ENCODE results near the gene POLR3GL. TPM values are rescaled to one million over a fixed set of nuclear protein-coding genes. Genes with fewer than 3 reads are reported as not detected.

The POLR3GL gene
- total RNA-seq, 4 donors from 2014 or later = 32.9 to 44.0 (median 37.6) TPM

GRCh38 chr1:145962157-145963102 lies 2.1 kb upstream of the POLR3GL start:
- WGBS, 2 donors (ENCODE audit: low coverage in 1 of 2) = 0% methylated on average over 3 to 5 of the region's 36 CpGs
- Histone ChIP-seq H3K27ac (peak overlapping the region; percentile 88 to 100 (median 99)), H3K4me3 (peak overlapping the region; percentile 44 to 71), H3K4me1 (peaks cover 7 to 77% (median 22%) of the 10 kb centered on the region in 3 donors), H3K27me3 (no peaks in the 10 kb centered on the region), H3K36me3 (peaks cover 0 to 4% of the 10 kb centered on the region in 2 donors), H3K9me3 (peaks cover 0 to 5% (median 0%) of the 10 kb centered on the region in 3 donors)
- no peak for ATAC-seq
- TF ChIP-seq POLR2AphosphoS5 (IDR thresholded peaks at IDR 0.05) = no peak
- no peak for TF ChIP-seq CTCF (IDR thresholded peaks at IDR 0.05)
- no peak for TF ChIP-seq POLR2A (IDR thresholded peaks at IDR 0.05)
- TF ChIP-seq EP300 (IDR thresholded peaks at IDR 0.05) = no peak

- H3K27ac ChIP-seq = peak overlapping the region; percentile 88 to 100 (median 99)
- no peaks in the 10 kb centered on the region for H3K27me3 ChIP-seq
- TF ChIP-seq EP300 (IDR thresholded peaks at IDR 0.05) (no peak), POLR2AphosphoS5 (IDR thresholded peaks at IDR 0.05) (no peak), CTCF (IDR thresholded peaks at IDR 0.05) (no peak), POLR2A (IDR thresholded peaks at IDR 0.05) (no peak)
- peak overlapping the region; percentile 71 to 79 for H3K4me3 ChIP-seq
- peaks cover 0 to 7% (median 0%) of the 10 kb centered on the region in 3 donors for H3K9me3 ChIP-seq
- ATAC-seq = no peak
- H3K4me1 ChIP-seq = peaks cover 7 to 72% (median 19%) of the 10 kb centered on the region in 3 donors
- H3K36me3 ChIP-seq = peaks cover 0 to 6% of the 10 kb centered on the region in 2 donors
- 15 to 19% methylated on average over 5 of the region's 5 CpGs for WGBS, 2 donors (ENCODE audit: low coverage in 1 of 2)
Measured at GRCh38 chr1:145963265-145964019, 1.0 kb upstream of the POLR3GL start.

GRCh38 chr1:145965119-145965744 lies 742 bp downstream of the POLR3GL start:
- H3K27me3 ChIP-seq = no peaks in the 10 kb centered on the region
- peaks cover 7 to 54% (median 17%) of the 10 kb centered on the region in 3 donors for H3K4me1 ChIP-seq
- H3K4me3 ChIP-seq = peak overlapping the region; percentile 57 to 79
- ATAC-seq = no peak
- H3K36me3 ChIP-seq = peaks cover 0 to 6% of the 10 kb centered on the region in 2 donors
- H3K9me3 ChIP-seq = peaks cover 0 to 7% (median 0%) of the 10 kb centered on the region in 3 donors
- WGBS, 2 donors (ENCODE audit: low coverage in 1 of 2) = 0% methylated on average over 5 of the region's 5 CpGs
- H3K27ac ChIP-seq = peak overlapping the region; percentile 88 to 100 (median 99)
- TF ChIP-seq EP300 (IDR thresholded peaks at IDR 0.05) (no peak), POLR2AphosphoS5 (IDR thresholded peaks at IDR 0.05) (no peak), POLR2A (IDR thresholded peaks at IDR 0.05) (no peak), CTCF (IDR thresholded peaks at IDR 0.05) (no peak)

GRCh38 chr1:145967288-145967687 lies 2.8 kb downstream of the POLR3GL start:
- 88 to 100% methylated on average over 2 of the region's 2 CpGs for WGBS, 2 donors (ENCODE audit: low coverage in 1 of 2)

More at GRCh38 chr1:145967288-145967687, 2.8 kb downstream of the POLR3GL start:
- Histone ChIP-seq H3K27me3 (no peaks in the 10 kb centered on the region), H3K9me3 (peaks cover 0 to 7% (median 0%) of the 10 kb centered on the region in 3 donors), H3K4me1 (peaks cover 7 to 36% (median 14%) of the 10 kb centered on the region in 3 donors), H3K27ac (no peak overlapping the region), H3K36me3 (peaks cover 0 to 6% of the 10 kb centered on the region in 2 donors), H3K4me3 (no peak overlapping the region)
- no peak for TF ChIP-seq CTCF (IDR thresholded peaks at IDR 0.05)
- ATAC-seq = no peak

All from gastroesophageal sphincter (tissue), 4 donors.